HepG2 (cell line): ENCODE results near the gene CTNNA2. TPM values are rescaled to one million over a fixed set of nuclear protein-coding genes. Genes with fewer than 3 reads are reported as not detected.

ENCODE experiments used
- ATAC-seq: fragments of 200-7000 bp; cut with Tn5 transposase; 3 replicates; pipeline ENCODE4 v1.9.1; 2020; ENCODE audit warnings: mild to moderate bottlenecking, moderate library complexity
- BruUV-seq: library from RNA; stranded (reverse); fragments of 400-500 nt; replicated peaks from 2 replicates; lab custom pipeline; 2021; lab: Mats Ljungman, UMichigan
- CTCF ChIA-PET: fragments of 300-600 bp; formaldehyde crosslinking; extraction: SDS; loops from one replicate; lab custom pipeline; 2021; ENCODE audit warnings: low total read pairs, inconsistent platforms, low intra/inter-chr PET ratio; lab: Yijun Ruan, JAX
- POLR2A ChIA-PET: fragments of 350-600 bp; sonication (Branson Sonifier 250); formaldehyde crosslinking; loops from one replicate; lab custom pipeline; 2020; ENCODE audit warnings: antibody characterized with exemption, inconsistent platforms; lab: Yijun Ruan, JAX
- DNase-seq: peaks from one replicate; pipeline ENCODE4 v3.0.0-alpha.2; 2015; ENCODE audit warnings: low spot score
- FAIRE-seq: peaks from 3 replicates; lab custom pipeline; 2011; peaks lifted over from hg19 to GRCh38; lab: Jason Lieb, UNC
- H2AFZ ChIP-seq: one replicate; pipeline ENCODE4 v1.6.1; 2011; ENCODE audit warnings: low read length, inconsistent platforms
- H3K27ac ChIP-seq: fragments of 300-600 bp; 3 replicates; pipeline ENCODE4 v1.8.0; 2011; ENCODE audit warnings: mixed run types, mild to moderate bottlenecking, mixed read lengths, low read length, inconsistent platforms; ENCODE audit not compliant: insufficient read depth; ENCODE audit errors: extremely low read length
- H3K27me3 ChIP-seq, 2 experiments: fragments of 200-600 bp in 1 of 2; 2 replicates in 1 of 2; 3 replicates in 1 of 2; pipeline versions ENCODE4 v1.6.0 to v1.8.0; 2011; ENCODE audit warnings: low read length in 2 of 2, mild to moderate bottlenecking in 2 of 2, moderate library complexity in 2 of 2, inconsistent platforms in 1 of 2; ENCODE audit not compliant: insufficient read depth in 2 of 2, control insufficient read depth in 1 of 2
- H3K36me3 ChIP-seq, 2 experiments: fragments of 200-600 bp in 1 of 2; replicated peaks in 1 of 2; 2 replicates in 1 of 2; 3 replicates in 1 of 2; pipeline versions ENCODE4 v1.5.1 to v1.8.0; 2011; ENCODE audit warnings: low read length in 2 of 2, inconsistent platforms in 1 of 2; ENCODE audit not compliant: insufficient read depth in 2 of 2, control insufficient read depth in 1 of 2
- H3K4me1 ChIP-seq: 2 replicates; pipeline ENCODE4 v1.5.1; 2012; ENCODE audit warnings: low read length, inconsistent platforms; ENCODE audit not compliant: insufficient read depth
- H3K4me2 ChIP-seq: 2 replicates; pipeline ENCODE4 v1.6.0; 2011; ENCODE audit warnings: low read depth, low read length, inconsistent platforms
- H3K4me3 ChIP-seq, 3 experiments: fragments of 200-600 bp in 1 of 3; sonication (generic), shearing (Covaris generic) in 1 of 3; replicated peaks in 1 of 3; 2 replicates each; pipeline ENCODE4 v1.5.1; 2011 to 2016; ENCODE audit warnings: low read length in 3 of 3, inconsistent platforms in 2 of 3, low read depth in 2 of 3, mild to moderate bottlenecking in 2 of 3, control low read depth in 1 of 3, mixed read lengths in 1 of 3; ENCODE audit not compliant: insufficient read depth in 1 of 3
- H3K79me2 ChIP-seq: one replicate; pipeline ENCODE4 v1.6.1; 2011; ENCODE audit warnings: low read length, inconsistent platforms; ENCODE audit not compliant: insufficient read depth
- H3K9ac ChIP-seq: 2 replicates; pipeline ENCODE4 v1.6.0; 2011; ENCODE audit warnings: mild to moderate bottlenecking, low read depth, low read length, inconsistent platforms; ENCODE audit not compliant: insufficient read depth
- H3K9me3 ChIP-seq: 2 replicates; pipeline ENCODE4 v1.5.1; 2012; ENCODE audit warnings: mild to moderate bottlenecking, low read length
- H4K20me1 ChIP-seq: 2 replicates; pipeline ENCODE4 v1.6.0; 2011; ENCODE audit warnings: inconsistent platforms, mild to moderate bottlenecking, low read length, moderate library complexity; ENCODE audit not compliant: insufficient read depth
- IKZF4 ChIP-seq: sonication (generic); formaldehyde crosslinking; IDR thresholded peaks from 2 replicates; pipeline ENCODE4 v1.5.1; 2020; ENCODE audit warnings: borderline replicate concordance, mild to moderate bottlenecking, low read depth, missing genetic modification reagents; ENCODE audit errors: not compliant biosample characterization
- POLR2AphosphoS2 ChIP-seq: IDR thresholded peaks from 2 replicates; pipeline ENCODE4 v1.6.1; 2011; ENCODE audit warnings: low read depth, low read length, improper control_type of control experiment
- SRSF4 ChIP-seq: fragments of 200-400 bp; formaldehyde crosslinking; IDR thresholded peaks from one replicate; pipeline ENCODE4 v1.6.1; 2018; ENCODE audit warnings: mild to moderate bottlenecking, low read depth, low read length, moderate library complexity; ENCODE audit not compliant: poor library complexity, severe bottlenecking
- U2AF2 ChIP-seq: fragments of 200-400 bp; formaldehyde crosslinking; IDR thresholded peaks from 2 replicates; pipeline ENCODE4 v1.6.1; 2017; ENCODE audit warnings: low read depth, mild to moderate bottlenecking, low read length
- ZNF264 ChIP-seq: sonication (generic); formaldehyde crosslinking; IDR thresholded peaks from 2 replicates; pipeline ENCODE4 v1.4.0; 2020; ENCODE audit warnings: missing genetic modification reagents
- ZNF335 ChIP-seq: sonication (generic); formaldehyde crosslinking; IDR thresholded peaks from 2 replicates; pipeline ENCODE4 v1.4.0; 2020; ENCODE audit warnings: missing genetic modification reagents
- ZNF382 ChIP-seq: sonication (generic); formaldehyde crosslinking; IDR thresholded peaks from 2 replicates; pipeline ENCODE4 v1.5.0; 2020; ENCODE audit warnings: missing genetic modification reagents, mild to moderate bottlenecking, borderline replicate concordance
- ZNF569 ChIP-seq: sonication (generic); formaldehyde crosslinking; IDR thresholded peaks from 2 replicates; pipeline ENCODE4 v1.5.0; 2020; ENCODE audit warnings: mild to moderate bottlenecking, missing genetic modification reagents, moderate library complexity, borderline replicate concordance
- ZNF713 ChIP-seq: sonication (generic); formaldehyde crosslinking; IDR thresholded peaks from 2 replicates; pipeline ENCODE4 v1.4.0; 2020; ENCODE audit warnings: mild to moderate bottlenecking, missing genetic modification reagents
- ZNF772 ChIP-seq: sonication (generic); formaldehyde crosslinking; IDR thresholded peaks from 2 replicates; pipeline ENCODE4 v1.5.0; 2020; ENCODE audit warnings: mild to moderate bottlenecking, missing genetic modification reagents
- WGBS: methylation state at CpG from one replicate; pipeline ENCODE4 v1.1.6; 2017; ENCODE audit warnings: low lambda C conversion rate; 5-methylcytosine and 5-hydroxymethylcytosine counted together
- in situ Hi-C: cut with HindIII; loops from 2 replicates; pipeline ENCODE4 v1.10.0; 2017; ENCODE audit warnings: low pct_unique_long_range_greater_than_20kb; ENCODE audit not compliant: extremely low pct_ligation_motif_present
- intact Hi-C: fragments of 100-400 bp; cut with micrococcal nuclease; formaldehyde crosslinking; loops from one replicate; pipeline ENCODE4 v1.10.0; 2022; ENCODE audit not compliant: unreplicated experiment
- polyA plus RNA-seq, 8 experiments: library from polyadenylated mRNA; depleted of rRNA in 3 of 8; stranded (reverse) in 7 of 8; unstranded in 1 of 8; fragments of >200 nt; fragmentation: Illumina TruSeq in 4 of 8; extraction: Trizol in 4 of 8; gene quantifications; 2 replicates each; pipeline versions ENCODE4 v1.2.1 to v1.2.3, GENCODE V29; 2011 to 2016; ENCODE audit warnings: low read depth in 4 of 8, missing spikeins in 1 of 8, mixed read lengths in 1 of 8; ENCODE audit not compliant: insufficient read depth in 1 of 8
- total RNA-seq, 5 experiments: library from RNA; depleted of rRNA; stranded (reverse); fragments of >200 nt; fragmentation: Illumina TruSeq; extraction: Trizol; gene quantifications; 2 replicates each; pipeline ENCODE4 v1.2.3, GENCODE V29; 2016; ENCODE audit warnings: low read depth in 1 of 5
- TF ChIP-seq, protein P1 (sequence below): sonication (generic); formaldehyde crosslinking; IDR thresholded peaks from 2 replicates; pipeline ENCODE4 v1.4.0; 2020; ENCODE audit warnings: mild to moderate bottlenecking, missing genetic modification reagents, borderline replicate concordance

CTNNA2 gene
- total and polyA plus RNA-seq, 2 of the 13 experiments (the other 11 are each of a cell fraction or from before 2014, with no cell fraction given): not detected

DNA sequence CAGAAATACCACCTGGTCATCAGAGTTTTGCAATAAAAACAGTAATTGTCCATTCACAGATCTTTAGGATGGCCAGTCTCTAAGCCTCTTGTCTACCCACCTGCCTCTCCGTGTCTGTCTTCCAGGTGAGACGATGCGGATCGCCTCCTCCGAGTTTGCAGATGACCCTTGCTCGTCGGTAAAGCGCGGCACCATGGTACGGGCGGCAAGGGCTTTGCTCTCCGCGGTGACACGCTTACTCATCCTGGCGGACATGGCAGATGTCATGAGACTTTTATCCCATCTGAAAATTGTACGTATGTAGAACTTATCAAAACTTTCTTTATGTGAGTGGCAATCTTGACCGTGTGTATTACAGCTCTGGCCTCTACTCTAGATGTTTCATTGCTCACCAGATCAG, 345.0 kb downstream of the CTNNA2 start:
- no peak overlapping the region for H3K4me3 ChIP-seq
- no TSS peak for BruUV-seq
- H3K9ac ChIP-seq: no peak overlapping the region
- no peak overlapping the region for H3K27ac ChIP-seq
- H3K27me3 ChIP-seq: no peaks in the 10 kb centered on the region
- H2AFZ ChIP-seq: no peak overlapping the region
- CTCF ChIA-PET: no interaction called here
- WGBS: 46% methylated on average over 17 of the region's 17 CpGs
- intact Hi-C loops (no loop called here), in situ Hi-C loops (no loop called here)
- H3K79me2 ChIP-seq: no peaks in the 10 kb centered on the region
- TF ChIP-seq, protein P1, sequence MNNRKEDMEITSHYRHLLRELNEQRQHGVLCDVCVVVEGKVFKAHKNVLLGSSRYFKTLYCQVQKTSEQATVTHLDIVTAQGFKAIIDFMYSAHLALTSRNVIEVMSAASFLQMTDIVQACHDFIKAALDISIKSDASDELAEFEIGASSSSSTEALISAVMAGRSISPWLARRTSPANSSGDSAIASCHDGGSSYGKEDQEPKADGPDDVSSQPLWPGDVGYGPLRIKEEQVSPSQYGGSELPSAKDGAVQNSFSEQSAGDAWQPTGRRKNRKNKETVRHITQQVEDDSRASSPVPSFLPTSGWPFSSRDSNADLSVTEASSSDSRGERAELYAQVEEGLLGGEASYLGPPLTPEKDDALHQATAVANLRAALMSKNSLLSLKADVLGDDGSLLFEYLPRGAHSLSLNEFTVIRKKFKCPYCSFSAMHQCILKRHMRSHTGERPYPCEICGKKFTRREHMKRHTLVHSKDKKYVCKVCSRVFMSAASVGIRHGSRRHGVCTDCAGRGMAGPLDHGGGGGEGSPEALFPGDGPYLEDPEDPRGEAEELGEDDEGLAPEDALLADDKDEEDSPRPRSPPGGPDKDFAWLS (CRISPR knock-in tag): no peak
- no peak for TF ChIP-seq ZNF382
- TF ChIP-seq IKZF4: no peak
- no peak for TF ChIP-seq SRSF4
- no peak for TF ChIP-seq U2AF2
- no peak for TF ChIP-seq ZNF264 (CRISPR knock-in tag)
- no peak for TF ChIP-seq ZNF335 (CRISPR knock-in tag)
- no peak for TF ChIP-seq ZNF772 (CRISPR knock-in tag)
- no peak for TF ChIP-seq ZNF713 (CRISPR knock-in tag)
- TF ChIP-seq POLR2AphosphoS2: no peak
- TF ChIP-seq ZNF569 (CRISPR knock-in tag): no peak
- H3K4me1 ChIP-seq: no peaks in the 10 kb centered on the region
- no peaks in the 10 kb centered on the region for H4K20me1 ChIP-seq
- no peak for FAIRE-seq
- no peaks in the 10 kb centered on the region for H3K9me3 ChIP-seq
- H3K4me2 ChIP-seq: no peak overlapping the region
- POLR2A ChIA-PET: no interaction called here
- DNase-seq: no peak
- no peaks in the 10 kb centered on the region for H3K36me3 ChIP-seq
- ATAC-seq: no peak
